ENCODE measurements around the gene PTGES3. TPM values are rescaled to one million over a fixed set of nuclear protein-coding genes. Genes with fewer than 3 reads are reported as not detected.

Gene PTGES3
- total RNA-seq, 1 experiment from 2014 or later: 322 TPM

- intact Hi-C loops (cut with micrococcal nuclease; ENCODE audit: unreplicated experiment): loop anchor here (10.0 kb wide), 1 partner anchor 57 kb away; no protein-coding TSS in a partner anchor
- BruUV-seq (replicated peaks): no TSS peak
- Histone ChIP-seq H3K79me2 (ENCODE audit: low read depth) (peaks cover 76% of the 10 kb centered on the region), H3F3A (ENCODE audit: insufficient read depth, low read depth) (peaks cover 80% of the 10 kb centered on the region), H3K27me3 (ENCODE audit: insufficient read depth, low read depth) (no peaks in the 10 kb centered on the region), H3K4me3 (peak overlapping the region; percentile 46; the same call in 1 of the 2 replicates), H3K4me1 (replicated peaks; ENCODE audit: insufficient read depth) (peaks cover 49% of the 10 kb centered on the region), H3K36me3 (ENCODE audit: low read depth) (peaks cover 50% of the 10 kb centered on the region), H3K4me2 (peak overlapping the region; percentile 98), H3K27ac (peak overlapping the region; percentile 63), H2AFZ (no peak overlapping the region), H3K9me3 (ENCODE audit: insufficient read depth, low read depth) (no peaks in the 10 kb centered on the region), H4K20me1 (ENCODE audit: insufficient read depth) (peaks cover 61% of the 10 kb centered on the region), H3K9me2 (ENCODE audit: insufficient read depth) (no peaks in the 10 kb centered on the region)
- POLR2A ChIA-PET (ENCODE audit: unreplicated experiment): interaction anchor here (0.7 kb wide), 1 partner anchor 33 kb away, joined by 3 read pairs; no protein-coding TSS in a partner anchor
- TF ChIP-seq CTCF (conservative IDR thresholded peaks at IDR 0.05) (no peak), EZH2 (IDR thresholded peaks at IDR 0.05; ENCODE audit: low read depth) (no peak)
- DNase-seq: no peak
- CTCF ChIA-PET: interaction anchor here (0.5 to 1.6 kb wide), 3 partner anchors 12 to 85 kb away, joined by 3 to 9 read pairs (median 5); no protein-coding TSS in a partner anchor
Observed at GRCh38 chr12:56721721-56722120, 33.6 kb upstream of the PTGES3 start.

GRCh38 chr12:56721216-56721615 lies 33.1 kb upstream of the PTGES3 start:
- peak overlapping the region; percentile 63 for H3K27ac ChIP-seq
- H3K27me3 ChIP-seq (ENCODE audit: insufficient read depth, low read depth): no peaks in the 10 kb centered on the region
- no peaks in the 10 kb centered on the region for H3K9me3 ChIP-seq (ENCODE audit: insufficient read depth, low read depth)
- H3K36me3 ChIP-seq (ENCODE audit: low read depth): peaks cover 55% of the 10 kb centered on the region
- H3K4me3 ChIP-seq: peak overlapping the region; percentile 46; the same call in 1 of the 2 replicates
- H3K79me2 ChIP-seq (ENCODE audit: low read depth): peaks cover 81% of the 10 kb centered on the region
- TF ChIP-seq CTCF (conservative IDR thresholded peaks at IDR 0.05) (no peak), EZH2 (IDR thresholded peaks at IDR 0.05; ENCODE audit: low read depth) (no peak)
- peaks cover 66% of the 10 kb centered on the region for H4K20me1 ChIP-seq (ENCODE audit: insufficient read depth)
- H3K4me2 ChIP-seq: peak overlapping the region; percentile 98
- H2AFZ ChIP-seq: no peak overlapping the region
- no peaks in the 10 kb centered on the region for H3K9me2 ChIP-seq (ENCODE audit: insufficient read depth)
- peaks cover 80% of the 10 kb centered on the region for H3F3A ChIP-seq (ENCODE audit: insufficient read depth, low read depth)
- no TSS peak for BruUV-seq (replicated peaks)
- ChIA-PET POLR2A (ENCODE audit: unreplicated experiment) (interaction anchor here (0.6 to 0.7 kb wide), 4 partner anchors 15 to 62 kb away, joined by 3 to 10 read pairs (median 6); partner anchors contain the start of gene PTGES3), CTCF (no interaction called here)
- DNase-seq: no peak
- intact Hi-C loops (cut with micrococcal nuclease; ENCODE audit: unreplicated experiment): loop anchor here (10.0 kb wide), 1 partner anchor 56 kb away; no protein-coding TSS in a partner anchor
- H3K4me1 ChIP-seq (replicated peaks; ENCODE audit: insufficient read depth): peaks cover 52% of the 10 kb centered on the region

GRCh38 chr12:56720731-56721151 lies 32.7 kb upstream of the PTGES3 start:
- ChIA-PET CTCF (no interaction called here), POLR2A (ENCODE audit: unreplicated experiment) (interaction anchor here (0.6 to 0.7 kb wide), 4 partner anchors 15 to 62 kb away, joined by 3 to 10 read pairs (median 6); partner anchors contain the start of gene PTGES3)
- Histone ChIP-seq H3K79me2 (ENCODE audit: low read depth) (peaks cover 86% of the 10 kb centered on the region), H3F3A (ENCODE audit: insufficient read depth, low read depth) (peaks cover 80% of the 10 kb centered on the region), H3K27me3 (ENCODE audit: insufficient read depth, low read depth) (no peaks in the 10 kb centered on the region), H3K4me2 (peak overlapping the region; percentile 98), H3K4me3 (peak overlapping the region; percentile 46; the same call in 1 of the 2 replicates), H3K9me3 (ENCODE audit: insufficient read depth, low read depth) (no peaks in the 10 kb centered on the region), H3K27ac (peak overlapping the region; percentile 63), H2AFZ (no peak overlapping the region), H4K20me1 (ENCODE audit: insufficient read depth) (peaks cover 71% of the 10 kb centered on the region), H3K36me3 (ENCODE audit: low read depth) (peaks cover 60% of the 10 kb centered on the region), H3K9me2 (ENCODE audit: insufficient read depth) (no peaks in the 10 kb centered on the region), H3K4me1 (replicated peaks; ENCODE audit: insufficient read depth) (peaks cover 52% of the 10 kb centered on the region)
- TF ChIP-seq CTCF (conservative IDR thresholded peaks at IDR 0.05): no peak
- TF ChIP-seq EZH2 (IDR thresholded peaks at IDR 0.05; ENCODE audit: low read depth): no peak
- no peak for DNase-seq
- BruUV-seq (replicated peaks): no TSS peak
- intact Hi-C loops (cut with micrococcal nuclease; ENCODE audit: unreplicated experiment): loop anchor here (10.0 kb wide), 1 partner anchor 56 kb away; no protein-coding TSS in a partner anchor
